GM12891 (cell line): ENCODE results near the gene IL36A.

Experiments
- DNase-seq: peaks from one replicate; pipeline ENCODE4 v3.0.0; 2011; ENCODE audit warnings: low spot score; ENCODE audit not compliant: insufficient read length
- FAIRE-seq: peaks from 2 replicates; lab custom pipeline; 2011; peaks lifted over from hg19 to GRCh38; lab: Jason Lieb, UNC
- PAX5 ChIP-seq: IDR thresholded peaks from 2 replicates; pipeline ENCODE4 v1.6.1; 2011; ENCODE audit warnings: low read length, moderate library complexity, mild to moderate bottlenecking; ENCODE audit not compliant: insufficient read depth, severe bottlenecking
- POLR2A ChIP-seq: IDR thresholded peaks from 2 replicates; pipeline ENCODE4 v1.6.1; 2011; ENCODE audit warnings: low read depth, low read length, control low read depth
- POLR2AphosphoS5 ChIP-seq: IDR thresholded peaks from 2 replicates; pipeline ENCODE4 v1.6.1; 2011; ENCODE audit warnings: low read depth, low read length, control low read depth
- POU2F2 ChIP-seq: IDR thresholded peaks from 2 replicates; pipeline ENCODE4 v1.6.1; 2011; ENCODE audit warnings: low read depth, mild to moderate bottlenecking, control low read depth, low read length, moderate library complexity
- SPI1 ChIP-seq: IDR thresholded peaks from 2 replicates; pipeline ENCODE4 v1.6.1; 2011; ENCODE audit warnings: low read depth, low read length, control low read depth
- TAF1 ChIP-seq: IDR thresholded peaks from 2 replicates; pipeline ENCODE4 v1.6.1; 2011; ENCODE audit warnings: low read depth, low read length, control low read depth

IL36A gene

DNA sequence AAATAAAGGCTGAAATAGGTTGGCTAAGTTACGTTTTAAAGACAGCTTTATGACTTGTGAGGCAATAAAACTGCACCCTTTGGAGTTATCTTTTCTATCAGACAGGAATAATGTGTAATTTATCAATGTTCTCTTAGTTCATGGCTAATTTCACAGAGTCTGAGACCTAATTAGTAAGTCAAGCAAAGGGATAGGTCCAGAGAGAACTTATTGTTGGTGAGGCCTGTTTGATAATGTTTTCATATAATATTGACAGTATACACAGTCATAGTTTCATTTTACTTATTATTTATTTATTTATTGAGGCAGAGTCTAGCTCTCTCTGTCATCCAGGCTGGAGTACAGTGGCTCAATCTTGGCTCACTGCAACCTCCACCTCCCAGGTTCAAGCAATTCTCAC is 51.9 kb downstream of the IL36A start:
- TF ChIP-seq POU2F2 (no peak), PAX5 (no peak), POLR2A (no peak), POLR2AphosphoS5 (no peak), TAF1 (no peak), SPI1 (no peak)
- DNase-seq (no peak), FAIRE-seq (no peak)
